Measurements from ENCODE around the gene MYO3A. TPM values are rescaled to one million over a fixed set of nuclear protein-coding genes. Genes with fewer than 3 reads are reported as not detected.

Gene MYO3A
- total RNA-seq, 1 experiment from 2014 or later, result not detected

DNA sequence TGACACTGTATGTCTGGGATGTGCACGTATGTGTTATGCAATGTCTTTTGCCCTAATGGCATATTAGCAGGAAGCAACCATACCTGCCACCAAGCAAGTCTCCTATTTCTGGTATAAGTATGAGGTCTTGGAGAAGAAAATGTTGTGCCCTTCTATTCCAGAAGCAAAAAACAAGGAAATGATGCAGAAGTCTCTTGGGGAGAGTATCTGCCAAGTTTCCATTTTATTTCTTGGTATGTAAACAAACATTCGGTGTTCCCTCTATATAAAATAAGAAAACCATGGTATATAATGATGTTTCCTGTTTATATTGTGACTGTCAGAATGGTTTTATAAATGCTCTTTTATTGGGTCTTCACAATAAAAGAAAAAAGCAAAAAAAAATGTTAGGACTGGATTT lies 19.3 kb upstream of the MYO3A start:
- POLR2A ChIA-PET, result no interaction called here
- H3K36me3 ChIP-seq (ENCODE audit: control insufficient read depth, insufficient read depth, low read length), result no peaks in the 10 kb centered on the region
- no TSS peak for BruUV-seq (replicated peaks)
- no peaks in the 10 kb centered on the region for H3K27me3 ChIP-seq (ENCODE audit: control insufficient read depth, insufficient read depth, low read length)
- DNase-seq (ENCODE audit: low read depth, low spot score), result no peak
- no peak overlapping the region for H3K27ac ChIP-seq (ENCODE audit: low read length)
- intact Hi-C loops (cut with micrococcal nuclease; ENCODE audit: unreplicated experiment), result no loop called here
- H3K4me3 ChIP-seq (ENCODE audit: low read depth in 2 of 2, low read length in 2 of 2), result no peak overlapping the region
- in situ Hi-C loops (cut with HindIII; ENCODE audit: low pct_unique_long_range_greater_than_20kb, low sequenced_read_pairs), result no loop called here
- TF ChIP-seq POLR2AphosphoS5 (IDR thresholded peaks at IDR 0.05; ENCODE audit: low read depth, low read length) (no peak), SIN3A (IDR thresholded peaks at IDR 0.05; ENCODE audit: borderline replicate concordance, insufficient read depth, low read depth, low read length) (no peak), TCF7L2 (IDR thresholded peaks at IDR 0.05; ENCODE audit: low read depth, low read length) (no peak)
- TF ChIP-seq, protein P1, sequence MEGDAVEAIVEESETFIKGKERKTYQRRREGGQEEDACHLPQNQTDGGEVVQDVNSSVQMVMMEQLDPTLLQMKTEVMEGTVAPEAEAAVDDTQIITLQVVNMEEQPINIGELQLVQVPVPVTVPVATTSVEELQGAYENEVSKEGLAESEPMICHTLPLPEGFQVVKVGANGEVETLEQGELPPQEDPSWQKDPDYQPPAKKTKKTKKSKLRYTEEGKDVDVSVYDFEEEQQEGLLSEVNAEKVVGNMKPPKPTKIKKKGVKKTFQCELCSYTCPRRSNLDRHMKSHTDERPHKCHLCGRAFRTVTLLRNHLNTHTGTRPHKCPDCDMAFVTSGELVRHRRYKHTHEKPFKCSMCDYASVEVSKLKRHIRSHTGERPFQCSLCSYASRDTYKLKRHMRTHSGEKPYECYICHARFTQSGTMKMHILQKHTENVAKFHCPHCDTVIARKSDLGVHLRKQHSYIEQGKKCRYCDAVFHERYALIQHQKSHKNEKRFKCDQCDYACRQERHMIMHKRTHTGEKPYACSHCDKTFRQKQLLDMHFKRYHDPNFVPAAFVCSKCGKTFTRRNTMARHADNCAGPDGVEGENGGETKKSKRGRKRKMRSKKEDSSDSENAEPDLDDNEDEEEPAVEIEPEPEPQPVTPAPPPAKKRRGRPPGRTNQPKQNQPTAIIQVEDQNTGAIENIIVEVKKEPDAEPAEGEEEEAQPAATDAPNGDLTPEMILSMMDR (IDR thresholded peaks at IDR 0.05), result no peak
- TF ChIP-seq, protein P2, sequence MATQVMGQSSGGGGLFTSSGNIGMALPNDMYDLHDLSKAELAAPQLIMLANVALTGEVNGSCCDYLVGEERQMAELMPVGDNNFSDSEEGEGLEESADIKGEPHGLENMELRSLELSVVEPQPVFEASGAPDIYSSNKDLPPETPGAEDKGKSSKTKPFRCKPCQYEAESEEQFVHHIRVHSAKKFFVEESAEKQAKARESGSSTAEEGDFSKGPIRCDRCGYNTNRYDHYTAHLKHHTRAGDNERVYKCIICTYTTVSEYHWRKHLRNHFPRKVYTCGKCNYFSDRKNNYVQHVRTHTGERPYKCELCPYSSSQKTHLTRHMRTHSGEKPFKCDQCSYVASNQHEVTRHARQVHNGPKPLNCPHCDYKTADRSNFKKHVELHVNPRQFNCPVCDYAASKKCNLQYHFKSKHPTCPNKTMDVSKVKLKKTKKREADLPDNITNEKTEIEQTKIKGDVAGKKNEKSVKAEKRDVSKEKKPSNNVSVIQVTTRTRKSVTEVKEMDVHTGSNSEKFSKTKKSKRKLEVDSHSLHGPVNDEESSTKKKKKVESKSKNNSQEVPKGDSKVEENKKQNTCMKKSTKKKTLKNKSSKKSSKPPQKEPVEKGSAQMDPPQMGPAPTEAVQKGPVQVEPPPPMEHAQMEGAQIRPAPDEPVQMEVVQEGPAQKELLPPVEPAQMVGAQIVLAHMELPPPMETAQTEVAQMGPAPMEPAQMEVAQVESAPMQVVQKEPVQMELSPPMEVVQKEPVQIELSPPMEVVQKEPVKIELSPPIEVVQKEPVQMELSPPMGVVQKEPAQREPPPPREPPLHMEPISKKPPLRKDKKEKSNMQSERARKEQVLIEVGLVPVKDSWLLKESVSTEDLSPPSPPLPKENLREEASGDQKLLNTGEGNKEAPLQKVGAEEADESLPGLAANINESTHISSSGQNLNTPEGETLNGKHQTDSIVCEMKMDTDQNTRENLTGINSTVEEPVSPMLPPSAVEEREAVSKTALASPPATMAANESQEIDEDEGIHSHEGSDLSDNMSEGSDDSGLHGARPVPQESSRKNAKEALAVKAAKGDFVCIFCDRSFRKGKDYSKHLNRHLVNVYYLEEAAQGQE (IDR thresholded peaks at IDR 0.05; ENCODE audit: insufficient read depth in 1 of 2, low read depth in 2 of 2, low read length in 1 of 2), result no peak
- ATAC-seq, result no peak
- CTCF ChIA-PET, result no interaction called here
- no peaks in the 10 kb centered on the region for H3K4me1 ChIP-seq (ENCODE audit: control insufficient read depth, insufficient read depth, low read length)
- no peaks in the 10 kb centered on the region for H3K9me3 ChIP-seq (ENCODE audit: control insufficient read depth, insufficient read depth, low read depth, low read length)

DNA sequence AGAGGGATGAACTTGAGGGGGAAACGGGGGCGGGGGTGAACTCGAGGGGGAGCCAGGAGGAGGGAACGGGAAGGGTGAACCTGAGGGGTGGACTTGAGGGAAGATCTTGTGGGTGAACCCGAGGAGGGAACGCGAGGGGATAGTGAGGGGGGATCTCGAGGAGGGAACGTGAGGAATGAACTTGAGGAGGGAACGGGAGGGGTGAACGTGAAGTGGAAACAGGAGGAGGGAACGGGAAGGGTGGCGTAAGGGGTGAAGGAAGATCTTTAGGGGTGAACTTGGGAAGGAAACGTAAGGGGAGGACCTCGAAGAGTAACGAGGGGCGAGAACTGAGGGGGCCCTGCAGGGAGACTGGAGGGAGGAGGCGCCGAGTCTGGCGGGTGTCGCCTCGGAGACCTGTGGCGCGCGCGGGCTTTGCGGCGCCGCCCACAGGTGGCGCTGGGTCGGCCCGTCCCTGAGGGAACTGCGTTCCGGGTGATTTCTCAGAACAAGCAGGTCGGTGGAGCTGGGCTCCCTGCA lies 651 bp downstream of the MYO3A start:
- in situ Hi-C loops (cut with HindIII; ENCODE audit: low pct_unique_long_range_greater_than_20kb, low sequenced_read_pairs) (no loop called here), intact Hi-C loops (cut with micrococcal nuclease; ENCODE audit: unreplicated experiment) (no loop called here)
- H3K4me3 ChIP-seq (ENCODE audit: low read depth in 2 of 2, low read length in 2 of 2), result peak overlapping the region; percentile 17 to 44
- H3K27ac ChIP-seq (ENCODE audit: low read length), result no peak overlapping the region
- no peaks in the 10 kb centered on the region for H3K9me3 ChIP-seq (ENCODE audit: control insufficient read depth, insufficient read depth, low read depth, low read length)
- TF ChIP-seq, protein P1 (IDR thresholded peaks at IDR 0.05), result peak; percentile 60
- TF ChIP-seq, protein P2 (IDR thresholded peaks at IDR 0.05; ENCODE audit: insufficient read depth in 1 of 2, low read depth in 2 of 2, low read length in 1 of 2), result no peak
- DNase-seq (ENCODE audit: low read depth, low spot score), result no peak
- BruUV-seq (replicated peaks), result no TSS peak
- ChIA-PET POLR2A (no interaction called here), CTCF (no interaction called here)
- H3K27me3 ChIP-seq (ENCODE audit: control insufficient read depth, insufficient read depth, low read length), result peaks cover 6% of the 10 kb centered on the region
- H3K4me1 ChIP-seq (ENCODE audit: control insufficient read depth, insufficient read depth, low read length), result no peaks in the 10 kb centered on the region
- H3K36me3 ChIP-seq (ENCODE audit: control insufficient read depth, insufficient read depth, low read length), result no peaks in the 10 kb centered on the region
- ATAC-seq, result 0 out of 2 replicates have a peak, but pooled peaks have one; percentile 56
